Measurements from ENCODE around the gene RNF115.

DNA sequence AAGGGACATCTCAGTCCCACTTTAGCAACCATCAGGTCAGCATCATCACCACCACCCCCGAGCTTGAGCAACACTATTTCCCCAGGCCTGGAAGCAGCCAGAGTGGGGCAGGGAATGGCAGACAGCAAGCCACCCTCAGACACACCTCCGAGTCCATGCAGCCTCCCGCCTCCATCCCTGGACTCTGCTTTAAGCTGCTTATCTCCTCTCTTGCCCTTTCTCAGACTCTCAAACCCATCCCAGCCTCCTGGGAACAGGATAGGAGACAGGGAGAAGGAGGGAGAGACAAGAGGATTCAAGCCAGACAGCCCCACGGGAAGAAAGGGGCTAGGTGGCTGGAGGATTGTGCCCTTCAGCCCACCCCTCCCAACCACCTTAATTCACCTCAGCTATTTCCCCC, 33.3 kb upstream of the RNF115 start:
- TF ChIP-seq CTCF (conservative IDR thresholded peaks at IDR 0.05; ENCODE audit: low read depth, low read length) = no peak
- TF ChIP-seq RAD21 (IDR thresholded peaks at IDR 0.05; ENCODE audit: low read length) = no peak
- TF ChIP-seq, protein P1, sequence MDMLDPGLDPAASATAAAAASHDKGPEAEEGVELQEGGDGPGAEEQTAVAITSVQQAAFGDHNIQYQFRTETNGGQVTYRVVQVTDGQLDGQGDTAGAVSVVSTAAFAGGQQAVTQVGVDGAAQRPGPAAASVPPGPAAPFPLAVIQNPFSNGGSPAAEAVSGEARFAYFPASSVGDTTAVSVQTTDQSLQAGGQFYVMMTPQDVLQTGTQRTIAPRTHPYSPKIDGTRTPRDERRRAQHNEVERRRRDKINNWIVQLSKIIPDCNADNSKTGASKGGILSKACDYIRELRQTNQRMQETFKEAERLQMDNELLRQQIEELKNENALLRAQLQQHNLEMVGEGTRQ (IDR thresholded peaks at IDR 0.05; ENCODE audit: low read depth, low read length) = no peak
- TF ChIP-seq FOS (IDR thresholded peaks at IDR 0.05; ENCODE audit: low read depth, low read length) = no peak
- TF ChIP-seq POLR2A (IDR thresholded peaks at IDR 0.05; ENCODE audit: low read depth, low read length) = no peak

Data from IMR-90 (cell line).